ENCODE results near the gene PPIL4.
"Not testable (repeated sequence)": the region's sequence is repeated elsewhere in the genome, so short reads cannot be mapped to it uniquely, and the experiment has no call there.

PPIL4 gene

DNA sequence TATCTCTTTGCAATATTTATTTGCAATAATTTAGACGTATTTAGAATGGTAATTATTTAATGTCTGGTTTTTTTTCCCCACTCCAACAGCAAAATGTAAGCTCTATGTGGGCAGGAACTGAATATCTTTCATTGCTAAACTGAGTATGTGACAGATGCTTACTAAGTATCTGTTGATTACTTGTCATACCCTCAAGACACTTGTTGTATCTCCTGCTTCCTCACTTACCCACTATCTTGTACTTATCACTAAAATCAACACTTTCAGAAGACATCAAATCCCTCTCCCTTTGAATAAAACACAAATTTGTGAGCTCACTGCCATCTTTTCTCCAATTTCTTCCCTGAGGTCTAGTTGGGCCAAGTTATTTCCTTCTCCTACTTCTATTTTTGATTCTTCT is 30.3 kb downstream of the PPIL4 start:
- DNase-seq: no peak

DNA sequence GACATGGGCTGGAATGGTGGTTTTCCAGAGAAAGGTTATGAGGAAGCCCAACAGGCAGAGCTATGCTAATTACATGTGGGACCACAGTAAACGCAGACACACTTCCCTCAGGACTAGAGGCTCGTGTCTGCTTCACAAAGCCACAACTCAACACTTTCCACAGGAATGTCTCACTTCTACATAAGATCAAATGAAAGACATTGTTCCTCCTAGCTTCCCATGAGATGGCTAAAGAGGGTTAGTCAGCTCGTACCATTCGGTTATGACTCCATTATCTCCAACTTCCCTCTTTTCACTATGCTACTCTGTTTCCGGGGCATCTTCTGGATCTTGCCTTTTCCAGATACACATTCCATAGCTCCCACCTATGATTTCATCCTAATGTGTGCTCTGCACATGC is 31.9 kb downstream of the PPIL4 start:
- DNase-seq: peak; percentile 6

- DNase-seq: no peak
Measured at GRCh38 chr6:149510793-149511512, 34.9 kb downstream of the PPIL4 start.

DNA sequence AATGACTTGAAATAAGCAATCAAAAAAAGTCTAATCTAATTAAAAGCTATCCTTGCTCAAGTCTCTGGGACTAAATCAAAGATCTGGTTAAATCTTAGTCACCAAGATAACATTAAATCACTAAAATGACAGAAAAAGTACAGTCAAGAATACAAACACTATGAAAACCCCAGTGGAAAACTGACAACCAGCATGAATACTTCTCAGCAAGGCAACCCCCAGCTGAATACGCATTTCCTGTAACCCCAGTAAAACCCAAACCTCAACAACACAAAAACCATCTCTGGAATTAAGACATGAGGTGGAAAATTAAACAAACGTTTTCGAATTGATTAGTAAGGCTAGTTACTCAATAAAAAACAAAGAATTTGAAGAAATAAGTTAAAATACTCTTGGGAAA is 37.4 kb downstream of the PPIL4 start:
- no peak for DNase-seq

GRCh38 chr6:149503872-149504271 is 42.0 kb downstream of the PPIL4 start:
- no peak for DNase-seq

GRCh38 chr6:149503276-149503675 is 42.6 kb downstream of the PPIL4 start:
- no peak for DNase-seq

- DNase-seq: no peak
Measured at GRCh38 chr6:149501768-149502167, 44.1 kb downstream of the PPIL4 start.

DNA sequence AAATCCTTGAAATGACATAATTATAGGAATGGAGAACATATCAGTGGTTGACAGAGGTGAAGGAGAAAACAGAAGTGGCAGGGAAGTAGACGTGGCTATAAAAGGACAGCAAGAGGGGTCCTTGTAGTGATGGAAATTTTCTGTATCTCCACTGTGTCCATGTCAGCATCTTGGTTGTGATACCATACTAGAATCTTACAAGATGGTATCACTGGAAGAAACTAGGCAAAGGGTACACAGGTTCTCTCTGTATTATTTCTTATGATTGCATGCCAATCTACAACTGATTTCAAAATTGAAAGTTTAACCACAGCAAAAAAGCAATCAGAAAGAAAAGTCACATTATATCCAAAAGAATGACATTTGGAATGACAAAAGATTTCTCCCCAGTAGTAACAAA is 44.6 kb downstream of the PPIL4 start:
- no peak for DNase-seq

- DNase-seq: no peak
Measured at GRCh38 chr6:149500096-149500495, 45.7 kb downstream of the PPIL4 start.

- DNase-seq: no peak
Measured at GRCh38 chr6:149499066-149499465, 46.8 kb downstream of the PPIL4 start.

DNA sequence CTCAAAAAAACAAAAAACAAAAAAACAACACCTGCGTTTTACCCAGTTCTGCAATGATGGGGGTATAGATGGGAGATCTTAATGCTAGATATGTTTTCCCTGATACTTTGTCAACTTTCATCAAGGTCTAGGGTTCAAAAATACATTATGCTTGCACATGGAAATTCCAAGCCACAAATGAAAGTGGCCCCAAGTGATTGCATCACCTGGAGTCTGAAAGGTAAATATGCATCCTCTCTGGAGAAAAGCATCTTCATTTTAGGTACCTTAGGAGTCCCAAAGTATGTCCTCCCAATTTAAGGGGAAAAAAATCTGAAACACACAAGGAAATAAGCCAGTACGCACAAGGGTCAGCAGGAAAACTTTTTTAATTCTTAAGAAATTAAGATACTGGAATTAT is 48.5 kb downstream of the PPIL4 start:
- no peak for DNase-seq

DNA sequence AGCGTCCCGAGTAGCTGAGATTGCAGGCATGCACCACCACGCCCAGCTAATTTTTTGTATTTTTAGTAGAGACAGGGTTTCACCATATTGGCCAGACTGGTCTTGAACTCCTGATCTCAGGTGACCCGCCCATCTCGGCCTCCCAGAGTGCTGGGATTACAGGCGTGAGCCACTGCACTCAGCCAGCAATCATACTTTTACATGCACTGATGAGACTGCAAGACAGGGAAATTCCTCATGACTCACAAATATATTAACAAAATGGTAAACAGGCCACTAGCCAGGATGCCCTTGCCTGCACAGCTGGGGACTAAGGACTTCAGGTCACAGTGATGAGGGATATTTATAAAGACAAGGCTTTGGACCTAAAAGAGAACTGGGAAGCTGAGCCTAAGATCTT is 49.2 kb downstream of the PPIL4 start:
- DNase-seq: not testable (repeated sequence)

- not testable (repeated sequence) for DNase-seq
Measured at GRCh38 chr6:149495349-149496016, 50.4 kb downstream of the PPIL4 start.

GRCh38 chr6:149494810-149495209 is 51.0 kb downstream of the PPIL4 start:
- DNase-seq: not testable (repeated sequence)

DNA sequence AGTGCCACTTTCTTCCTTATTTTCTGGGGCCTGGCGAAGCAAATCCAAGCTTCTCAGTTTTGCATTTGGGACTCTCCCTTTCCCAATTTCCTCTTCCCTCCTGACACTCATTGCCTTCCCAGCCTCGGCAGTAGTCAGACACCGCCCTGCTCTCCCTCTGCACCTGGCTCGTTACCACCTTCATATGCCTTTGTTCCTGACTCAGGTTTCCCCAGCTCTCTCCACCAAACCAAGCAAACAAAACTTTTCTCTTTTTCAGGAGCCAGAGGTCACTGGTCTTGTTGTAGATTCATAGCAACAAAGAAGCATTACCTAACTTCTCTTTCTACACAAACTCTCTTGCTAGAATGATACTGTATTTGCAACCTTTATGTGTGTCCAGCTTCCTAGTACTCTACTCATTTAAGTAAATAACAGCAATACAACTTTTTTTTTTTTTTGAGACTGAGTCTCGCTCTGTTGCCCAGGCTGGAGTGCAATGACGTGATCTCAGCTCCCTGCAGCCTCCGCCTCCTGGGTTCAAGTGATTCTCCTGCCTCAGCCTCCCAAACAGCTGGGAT is 52.0 kb downstream of the PPIL4 start:
- DNase-seq: no peak

- no peak for DNase-seq
Measured at GRCh38 chr6:149492798-149493343, 53.0 kb downstream of the PPIL4 start.

DNA sequence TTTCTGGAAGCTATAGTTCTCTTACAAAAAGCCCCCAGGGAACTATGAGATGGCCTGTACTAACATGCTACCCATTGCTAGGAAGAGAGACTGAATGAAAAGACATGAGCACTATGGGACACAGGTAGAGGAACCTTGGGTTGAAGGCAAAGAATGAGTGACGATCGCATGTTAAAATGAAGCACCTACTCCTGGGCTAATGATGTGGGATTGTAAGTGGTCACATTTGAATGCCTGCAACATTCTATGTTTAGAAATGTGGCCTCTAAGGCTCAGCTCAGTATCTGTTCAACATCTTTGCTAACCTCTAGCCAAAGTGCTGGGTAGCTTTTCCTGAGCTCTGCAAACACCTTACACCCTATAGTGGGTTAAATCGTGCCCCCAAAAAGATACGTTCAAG is 55.9 kb downstream of the PPIL4 start:
- no peak for DNase-seq

GRCh38 chr6:149488815-149489214 is 57.0 kb downstream of the PPIL4 start:
- no peak for DNase-seq

GRCh38 chr6:149487316-149487715 is 58.5 kb downstream of the PPIL4 start:
- DNase-seq: no peak

GRCh38 chr6:149484733-149485700 is 60.8 kb downstream of the PPIL4 start, which contains the start of gene ZC3H12D:
TSS of gene ZC3H12D (minus strand) at chr6:149485014. CDS start at chr6:149474543, 10,471 bp downstream.
- peak; percentile 9 for DNase-seq

GRCh38 chr6:149483849-149484655 is 61.8 kb downstream of the PPIL4 start:
- DNase-seq: no peak

DNA sequence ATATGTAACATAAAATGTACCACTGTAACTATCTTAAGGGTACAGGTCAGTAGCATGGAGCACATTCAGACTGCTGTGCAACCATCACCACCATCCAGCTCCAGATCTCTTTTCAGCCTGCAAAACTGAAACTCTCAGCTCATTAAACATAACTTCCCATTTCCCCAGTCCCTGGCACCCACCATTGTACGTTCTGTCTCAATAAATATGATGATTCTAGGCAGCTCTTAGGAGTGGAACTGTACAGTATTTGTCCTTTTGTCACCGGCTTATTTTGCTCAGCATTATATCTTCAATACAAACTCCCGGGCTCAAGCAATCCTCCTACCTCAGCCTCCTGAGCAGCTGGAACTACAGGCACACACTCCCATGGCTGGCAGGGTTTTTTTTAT is 62.5 kb downstream of the PPIL4 start:
- no peak for DNase-seq

All from GDM1 (cell line).